Anterior cingulate cortex (tissue), 58 donors: ENCODE measurements around the gene FRYL.

Experiments used
- DNase-seq, 58 donors: peaks; one replicate each; lab custom pipeline; 2025; lab: John Stamatoyannopoulos, UW

FRYL gene

GRCh38 chr4:48503233-48504025 lies 276.6 kb downstream of the FRYL start:
- DNase-seq, result no peak

- DNase-seq, result no peak
Observed at GRCh38 chr4:48499551-48500066, 280.5 kb downstream of the FRYL start.

GRCh38 chr4:48498895-48499294 lies 281.2 kb downstream of the FRYL start:
- DNase-seq, result no peak

- no peak for DNase-seq
Observed at GRCh38 chr4:48495941-48496340, 284.1 kb downstream of the FRYL start.

- no peak for DNase-seq
Observed at GRCh38 chr4:48493452-48494100, 286.5 kb downstream of the FRYL start.

GRCh38 chr4:48491514-48492176 lies 288.4 kb downstream of the FRYL start:
- no peak for DNase-seq

DNA sequence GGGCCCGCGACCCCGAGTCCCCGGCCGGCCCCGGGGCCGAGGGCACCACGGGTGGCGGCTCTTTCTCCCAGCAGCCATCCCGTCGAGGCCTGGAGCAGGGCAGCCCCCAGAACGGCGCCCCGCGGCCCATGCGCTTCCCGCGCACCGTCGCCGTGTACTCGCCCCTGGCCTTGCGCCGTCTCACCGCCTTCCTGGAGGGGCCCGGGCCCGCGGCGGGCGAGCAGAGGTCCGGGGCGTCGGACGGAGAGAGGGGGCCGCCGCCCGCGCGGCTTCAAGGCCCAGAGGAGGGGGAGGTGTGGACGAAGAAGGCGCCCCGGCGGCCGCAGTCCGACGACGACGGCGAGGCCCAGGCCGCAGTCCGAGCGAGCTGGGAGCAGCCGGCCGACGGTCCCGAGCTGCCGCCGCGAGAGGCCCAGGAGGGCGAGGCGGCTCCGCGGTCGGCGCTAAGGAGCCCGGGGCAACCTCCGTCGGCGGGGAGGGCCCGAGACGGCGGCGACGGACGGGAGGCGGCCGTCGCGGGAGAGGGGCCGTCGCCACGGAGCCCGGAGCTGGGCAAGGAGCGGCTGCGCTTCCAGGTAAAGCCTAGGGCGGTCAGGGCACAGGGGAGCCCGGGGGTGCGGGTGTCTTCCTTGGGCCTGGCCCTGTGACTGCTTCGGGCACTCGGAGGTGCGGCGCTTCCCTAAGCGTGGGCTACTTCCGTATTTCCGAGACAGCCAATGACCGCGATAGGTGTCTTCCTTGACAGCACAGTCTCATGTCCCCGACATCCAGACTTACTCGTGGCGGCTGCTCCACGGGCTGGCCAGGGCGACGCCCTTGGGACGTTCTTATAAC lies 289.2 kb downstream of the FRYL start:
- DNase-seq, result no peak

GRCh38 chr4:48490012-48490679 lies 289.9 kb downstream of the FRYL start, which contains the start of gene ZAR1:
TSS of gene ZAR1 (plus strand) at chr4:48490252. CDS start at chr4:48490292, 40 bp downstream.
- DNase-seq, result peak in 1 of 58 donors; percentile 6

DNA sequence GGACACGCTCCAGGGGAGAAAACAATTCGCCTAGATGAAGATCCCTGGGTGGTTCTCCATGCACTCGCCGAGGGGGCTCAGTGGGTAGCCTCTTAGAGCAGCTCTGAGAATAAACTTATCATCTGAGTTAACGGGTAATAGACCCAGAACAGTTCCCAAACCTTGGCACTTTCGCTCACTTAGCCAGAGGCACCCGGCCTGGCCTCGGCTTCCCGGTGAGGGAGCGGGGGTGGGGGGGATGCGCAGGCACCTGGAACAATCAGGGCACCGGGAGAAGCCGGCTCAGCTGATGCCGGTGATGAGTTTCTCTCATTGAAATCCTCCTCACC lies 290.4 kb downstream of the FRYL start:
- no peak for DNase-seq

DNA sequence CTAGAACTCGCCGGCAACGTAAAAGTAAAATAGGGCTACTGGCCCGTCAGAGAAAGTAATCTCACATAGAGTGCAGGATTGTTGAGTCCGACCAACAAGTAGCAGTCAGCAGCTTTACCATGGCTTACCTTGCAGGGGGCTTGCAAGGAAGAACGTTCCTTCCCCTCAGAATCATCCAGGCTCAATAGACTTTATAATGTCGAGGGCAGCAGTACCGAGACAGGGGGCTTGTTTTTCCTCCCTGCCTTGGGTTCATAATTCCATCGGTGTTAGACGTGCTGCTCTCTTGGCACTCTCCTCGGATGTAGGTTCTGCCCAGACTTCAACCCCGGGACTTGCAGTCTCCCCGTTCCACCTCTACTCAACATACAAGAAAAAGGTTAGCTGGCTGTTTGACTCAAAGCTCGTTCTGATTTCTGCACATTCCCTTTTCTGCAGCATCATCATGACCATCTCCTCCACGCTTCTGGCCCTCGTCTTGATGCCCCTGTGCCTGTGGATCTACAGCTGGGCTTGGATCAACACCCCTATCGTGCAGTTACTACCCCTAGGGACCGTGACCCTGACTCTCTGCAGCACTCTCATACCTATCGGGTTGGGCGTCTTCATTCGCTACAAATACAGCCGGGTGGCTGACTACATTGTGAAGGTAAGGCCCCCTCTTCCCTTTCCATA lies 295.4 kb downstream of the FRYL start:
- DNase-seq, result no peak

DNA sequence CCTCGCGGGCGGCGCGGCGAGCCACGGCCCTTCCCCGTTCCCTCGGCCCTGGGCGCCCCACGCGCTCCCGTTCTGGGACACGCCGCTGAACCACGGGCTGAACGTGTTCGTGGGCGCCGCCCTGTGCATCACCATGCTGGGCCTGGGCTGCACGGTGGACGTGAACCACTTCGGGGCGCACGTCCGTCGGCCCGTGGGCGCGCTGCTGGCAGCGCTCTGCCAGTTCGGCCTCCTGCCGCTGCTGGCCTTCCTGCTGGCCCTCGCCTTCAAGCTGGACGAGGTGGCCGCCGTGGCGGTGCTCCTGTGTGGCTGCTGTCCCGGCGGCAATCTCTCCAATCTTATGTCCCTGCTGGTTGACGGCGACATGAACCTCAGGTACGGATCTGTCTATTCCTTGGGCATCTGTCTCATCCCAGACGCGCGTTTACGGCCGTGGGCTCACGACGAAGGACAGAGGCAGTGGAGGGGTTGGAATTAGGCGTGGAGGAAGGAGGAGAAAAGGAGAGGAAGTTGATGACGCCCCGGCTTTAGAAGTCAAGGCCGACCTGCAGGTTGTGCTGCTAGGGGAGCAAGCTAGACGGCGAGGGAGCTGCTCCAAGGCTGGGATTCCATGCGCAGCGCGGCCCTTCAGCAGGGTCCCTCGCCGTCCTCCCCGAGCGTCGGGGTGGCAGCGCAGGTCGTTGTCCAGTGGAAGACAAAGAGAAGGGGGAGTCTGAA lies 296.1 kb downstream of the FRYL start:
- DNase-seq, result no peak

GRCh38 chr4:48483006-48483776 lies 296.9 kb downstream of the FRYL start, which contains the start of gene SLC10A4:
TSS of gene SLC10A4 (plus strand) at chr4:48483343. CDS start at chr4:48483562, 219 bp downstream.
- DNase-seq, result no peak

- DNase-seq, result no peak
Observed at GRCh38 chr4:48481581-48481980, 298.5 kb downstream of the FRYL start.

GRCh38 chr4:48478273-48478672 lies 301.8 kb downstream of the FRYL start:
- DNase-seq, result no peak

GRCh38 chr4:48475770-48476169 lies 304.3 kb downstream of the FRYL start:
- no peak for DNase-seq

GRCh38 chr4:48472794-48473193 lies 307.3 kb downstream of the FRYL start:
- no peak for DNase-seq

- peak in 10 of 58 donors; percentile 6 to 26 (median 12) for DNase-seq
Observed at GRCh38 chr4:48470570-48470969, 309.5 kb downstream of the FRYL start.

- no peak for DNase-seq
Observed at GRCh38 chr4:48470137-48470536, 309.9 kb downstream of the FRYL start.
